Coronary artery (tissue), 2 donors: Measurements from ENCODE around the gene ANKRD13D.
A peak's percentile ranks its signal among the peaks of the same experiment; 100 is the strongest.

Experiments
- DNase-seq: peaks from one replicate; pipeline ENCODE4 v3.0.0-alpha.2; 2017; ENCODE audit warnings: low spot score
- H3K27ac ChIP-seq, 2 donors: fragments of 200-600 bp; sonication (generic); one replicate each; pipeline ENCODE4 v1.5.1; 2016 to 2019
- H3K4me3 ChIP-seq: fragments of 200-600 bp; sonication (generic); 2 replicates; pipeline ENCODE4 v1.5.1; 2016; ENCODE audit warnings: mild to moderate bottlenecking, moderate library complexity
- TF ChIP-seq, protein P1 (sequence below): fragments of 200-600 bp; sonication (generic); IDR thresholded peaks from one replicate; pipeline ENCODE4 v1.5.1; 2019; ENCODE audit warnings: antibody characterized with exemption

Gene ANKRD13D

DNA sequence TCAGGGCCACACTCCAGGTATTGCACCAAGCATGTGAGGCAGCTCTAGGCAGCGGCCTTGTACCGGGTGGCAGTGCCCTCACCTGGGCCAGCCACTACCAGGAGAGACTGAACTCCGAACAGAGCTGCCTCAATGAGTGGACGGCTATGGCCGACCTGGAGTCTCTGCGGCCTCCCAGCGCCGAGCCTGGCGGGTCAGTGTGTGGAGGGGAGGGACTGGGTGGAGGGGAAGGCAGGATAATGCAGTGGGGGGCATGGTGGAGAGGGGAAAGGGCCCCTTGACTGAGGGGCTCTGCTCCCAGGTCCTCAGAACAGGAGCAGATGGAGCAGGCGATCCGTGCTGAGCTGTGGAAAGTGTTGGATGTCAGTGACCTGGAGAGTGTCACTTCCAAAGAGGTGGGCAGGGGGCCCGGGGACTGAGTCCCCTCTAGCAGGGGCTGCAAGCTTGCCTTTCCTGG lies 18.5 kb downstream of the ANKRD13D start:
- no peak overlapping the region for H3K4me3 ChIP-seq
- DNase-seq, result no peak
- TF ChIP-seq, protein P1, sequence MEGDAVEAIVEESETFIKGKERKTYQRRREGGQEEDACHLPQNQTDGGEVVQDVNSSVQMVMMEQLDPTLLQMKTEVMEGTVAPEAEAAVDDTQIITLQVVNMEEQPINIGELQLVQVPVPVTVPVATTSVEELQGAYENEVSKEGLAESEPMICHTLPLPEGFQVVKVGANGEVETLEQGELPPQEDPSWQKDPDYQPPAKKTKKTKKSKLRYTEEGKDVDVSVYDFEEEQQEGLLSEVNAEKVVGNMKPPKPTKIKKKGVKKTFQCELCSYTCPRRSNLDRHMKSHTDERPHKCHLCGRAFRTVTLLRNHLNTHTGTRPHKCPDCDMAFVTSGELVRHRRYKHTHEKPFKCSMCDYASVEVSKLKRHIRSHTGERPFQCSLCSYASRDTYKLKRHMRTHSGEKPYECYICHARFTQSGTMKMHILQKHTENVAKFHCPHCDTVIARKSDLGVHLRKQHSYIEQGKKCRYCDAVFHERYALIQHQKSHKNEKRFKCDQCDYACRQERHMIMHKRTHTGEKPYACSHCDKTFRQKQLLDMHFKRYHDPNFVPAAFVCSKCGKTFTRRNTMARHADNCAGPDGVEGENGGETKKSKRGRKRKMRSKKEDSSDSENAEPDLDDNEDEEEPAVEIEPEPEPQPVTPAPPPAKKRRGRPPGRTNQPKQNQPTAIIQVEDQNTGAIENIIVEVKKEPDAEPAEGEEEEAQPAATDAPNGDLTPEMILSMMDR, result no peak
- H3K27ac ChIP-seq, result no peak overlapping the region

DNA sequence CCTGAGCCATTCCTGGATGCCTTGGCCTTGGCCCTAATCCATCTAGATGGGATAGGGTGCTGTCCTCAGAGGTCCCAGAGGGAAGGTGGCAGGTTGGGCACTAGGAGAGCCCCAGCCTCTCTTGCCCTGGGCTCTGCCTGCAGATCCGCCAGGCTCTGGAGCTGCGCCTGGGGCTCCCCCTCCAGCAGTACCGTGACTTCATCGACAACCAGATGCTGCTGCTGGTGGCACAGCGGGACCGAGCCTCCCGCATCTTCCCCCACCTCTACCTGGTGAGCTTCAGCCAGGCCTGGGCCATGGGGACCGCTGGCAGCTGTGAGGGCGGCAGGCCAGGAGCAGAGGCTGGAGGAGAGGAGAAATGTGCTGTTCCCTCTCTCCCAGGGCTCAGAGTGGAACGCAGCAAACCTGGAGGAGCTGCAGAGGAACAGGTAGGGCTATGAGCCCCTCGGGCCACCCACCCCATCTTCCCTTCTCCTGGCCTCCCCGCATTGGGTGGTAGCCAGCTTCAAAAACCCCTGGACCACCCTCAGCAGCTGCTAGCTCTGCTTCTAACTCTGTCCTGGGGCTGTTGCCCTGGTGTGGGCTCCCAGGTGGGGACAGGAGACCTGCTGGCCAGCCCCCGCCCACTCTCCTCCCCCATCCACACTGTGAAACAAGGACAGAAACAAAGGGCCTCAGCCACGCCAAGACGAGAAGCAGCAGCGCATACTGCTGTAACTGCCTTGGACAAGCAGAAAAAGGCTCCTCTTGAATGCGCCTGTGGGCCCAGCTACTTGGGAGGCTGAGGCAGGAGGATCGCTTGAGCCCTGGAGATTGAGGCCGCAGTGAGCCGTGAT lies 19.1 kb downstream of the ANKRD13D start:
- TF ChIP-seq, protein P1, result no peak
- H3K27ac ChIP-seq, result no peak overlapping the region
- DNase-seq, result no peak
- H3K4me3 ChIP-seq, result no peak overlapping the region

DNA sequence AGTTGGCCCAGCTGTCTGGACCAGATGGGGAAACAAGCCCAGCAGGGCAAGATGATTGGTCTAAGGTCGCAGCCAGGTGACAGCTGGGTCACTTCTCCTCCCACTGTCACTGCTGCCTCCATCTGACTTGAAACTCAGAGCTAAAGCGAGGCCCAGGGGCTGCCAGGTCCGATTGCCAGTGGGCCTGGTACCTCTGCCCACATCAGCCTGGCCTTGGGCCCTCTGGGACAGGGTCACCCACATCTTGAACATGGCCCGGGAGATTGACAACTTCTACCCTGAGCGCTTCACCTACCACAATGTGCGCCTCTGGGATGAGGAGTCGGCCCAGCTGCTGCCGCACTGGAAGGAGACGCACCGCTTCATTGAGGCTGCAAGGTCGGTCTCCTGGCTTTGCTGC lies 20.1 kb downstream of the ANKRD13D start:
- DNase-seq, result no peak
- Histone ChIP-seq H3K4me3 (no peak overlapping the region), H3K27ac (no peak overlapping the region)
- TF ChIP-seq, protein P1, result no peak

DNA sequence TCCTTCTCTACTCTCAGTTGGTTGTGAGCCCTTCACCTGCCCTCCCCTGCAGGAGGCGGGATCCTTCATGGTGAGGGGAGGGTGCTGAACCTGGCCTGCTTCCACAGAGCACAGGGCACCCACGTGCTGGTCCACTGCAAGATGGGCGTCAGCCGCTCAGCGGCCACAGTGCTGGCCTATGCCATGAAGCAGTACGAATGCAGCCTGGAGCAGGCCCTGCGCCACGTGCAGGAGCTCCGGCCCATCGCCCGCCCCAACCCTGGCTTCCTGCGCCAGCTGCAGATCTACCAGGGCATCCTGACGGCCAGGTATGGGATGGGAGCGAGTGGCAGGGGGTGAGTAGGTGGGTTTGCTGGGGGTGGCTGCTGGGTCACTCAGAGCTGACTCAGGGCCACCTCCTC lies 20.6 kb downstream of the ANKRD13D start:
- TF ChIP-seq, protein P1, result no peak
- no peak for DNase-seq
- Histone ChIP-seq H3K4me3 (no peak overlapping the region), H3K27ac (no peak overlapping the region)

DNA sequence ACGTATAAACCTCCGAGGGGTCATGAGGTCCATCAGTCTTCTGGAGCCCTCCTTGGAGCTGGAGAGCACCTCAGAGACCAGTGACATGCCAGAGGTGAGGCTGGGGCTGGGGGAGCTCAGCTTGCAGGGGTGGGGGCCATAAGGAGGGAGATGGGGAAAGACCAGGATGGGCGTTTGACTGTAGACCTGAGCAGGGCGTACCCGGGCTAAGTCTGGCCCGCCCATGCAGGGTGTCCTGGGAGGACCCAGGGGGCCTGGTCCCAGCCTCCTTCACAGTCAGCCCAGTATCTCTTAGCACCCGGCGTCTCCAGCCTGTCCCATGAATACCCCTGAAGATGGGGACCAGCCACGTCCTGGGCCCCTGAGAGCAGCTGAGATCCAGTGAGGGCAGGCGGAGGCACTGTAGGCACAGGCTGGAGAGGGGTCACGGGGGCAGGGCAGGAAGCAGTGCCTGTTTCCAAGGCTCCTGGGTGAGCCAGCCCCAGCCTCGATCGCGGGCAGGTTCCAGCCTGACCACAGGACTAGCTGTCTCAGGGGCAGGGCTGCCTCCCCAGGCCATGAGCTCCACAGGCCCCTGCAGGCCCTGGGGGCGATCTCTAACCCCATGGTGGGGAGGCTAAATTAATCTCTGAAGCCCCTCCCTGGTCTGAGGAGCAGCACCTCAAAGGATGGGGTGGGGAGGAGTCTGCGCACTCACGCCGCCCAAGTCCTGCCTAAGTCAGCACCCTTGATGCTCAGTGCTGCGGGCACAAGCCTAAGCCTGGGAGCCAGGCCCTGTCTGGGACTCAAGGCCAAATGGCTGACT lies 21.3 kb downstream of the ANKRD13D start:
- peak; percentile 52 for DNase-seq
- TF ChIP-seq, protein P1, result no peak
- Histone ChIP-seq H3K4me3 (no peak overlapping the region), H3K27ac (no peak overlapping the region)

DNA sequence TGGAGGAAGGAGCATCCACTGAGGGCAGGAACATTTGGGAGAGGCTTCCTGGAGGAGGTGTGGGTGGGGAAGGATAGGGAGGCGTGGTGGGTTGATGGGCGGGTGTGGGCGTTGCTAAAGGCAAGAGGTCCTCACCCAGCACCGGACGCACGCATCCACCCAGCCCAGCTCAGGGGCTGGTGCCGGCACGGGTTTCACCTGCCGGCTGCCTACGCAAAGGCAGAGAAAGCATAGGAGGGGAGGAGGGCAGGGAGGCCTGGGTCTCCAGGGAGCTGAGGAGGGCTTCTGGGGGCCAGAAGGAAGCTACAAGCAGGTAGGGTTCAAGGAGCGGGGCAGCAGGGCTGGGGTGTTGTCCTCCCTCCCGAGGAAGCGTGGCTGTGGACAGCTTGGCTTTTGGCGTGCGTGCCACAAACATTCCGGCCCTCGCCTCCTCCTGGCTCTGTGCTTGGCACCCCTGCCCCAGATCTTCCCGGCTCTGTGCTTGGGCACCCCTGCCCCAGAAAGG lies 22.0 kb downstream of the ANKRD13D start:
- TF ChIP-seq, protein P1, result no peak
- no peak overlapping the region for H3K4me3 ChIP-seq
- peak; percentile 69 for DNase-seq
- H3K27ac ChIP-seq, result no peak overlapping the region
